NCI-H748 (cell line): ENCODE data around the gene HS3ST6.
A peak's percentile ranks its signal among the peaks of the same experiment; 100 is the strongest.
"Not testable (repeated sequence)": the region's sequence is repeated elsewhere in the genome, so short reads cannot be mapped to it uniquely, and the experiment has no call there.

ENCODE experiments used
- DNase-seq: peaks from one replicate; lab custom pipeline; 2025; ENCODE audit not compliant: unreplicated experiment; lab: John Stamatoyannopoulos, UW

Gene HS3ST6

GRCh38 chr16:1947369-1947670 lies 29.1 kb upstream of the HS3ST6 start:
- DNase-seq: no peak

GRCh38 chr16:1946495-1947368 lies 28.5 kb upstream of the HS3ST6 start:
- DNase-seq: no peak

GRCh38 chr16:1945559-1946391 lies 27.6 kb upstream of the HS3ST6 start:
- no peak for DNase-seq

- no peak for DNase-seq
Measured at GRCh38 chr16:1944612-1945199, 26.5 kb upstream of the HS3ST6 start.

GRCh38 chr16:1942810-1943726 lies 24.9 kb upstream of the HS3ST6 start, which contains the start of gene MSRB1:
Gene MSRB1 (minus strand): TSS chr16:1943199. CDS start chr16:1943156, 43 bp downstream.
- DNase-seq: peak; percentile 97

- no peak for DNase-seq
Measured at GRCh38 chr16:1942047-1942809, 24.0 kb upstream of the HS3ST6 start.

- DNase-seq: no peak
Measured at GRCh38 chr16:1941162-1942046, 23.2 kb upstream of the HS3ST6 start.

- DNase-seq: no peak
Measured at GRCh38 chr16:1940273-1941161, 22.3 kb upstream of the HS3ST6 start.

GRCh38 chr16:1939833-1940232 lies 21.6 kb upstream of the HS3ST6 start:
- not testable (repeated sequence) for DNase-seq

- DNase-seq: no peak
Measured at GRCh38 chr16:1938910-1939309, 20.7 kb upstream of the HS3ST6 start.

GRCh38 chr16:1938316-1938715 lies 20.1 kb upstream of the HS3ST6 start:
- DNase-seq: no peak

GRCh38 chr16:1936945-1937479 lies 18.8 kb upstream of the HS3ST6 start:
- no peak for DNase-seq

- no peak for DNase-seq
Measured at GRCh38 chr16:1933097-1933661, 15.0 kb upstream of the HS3ST6 start.

GRCh38 chr16:1932050-1933028 lies 14.1 kb upstream of the HS3ST6 start:
- peak; percentile 3 for DNase-seq

- no peak for DNase-seq
Measured at GRCh38 chr16:1930338-1930720, 12.1 kb upstream of the HS3ST6 start.
